CD4-positive, alpha-beta T cell treated with Interleukin-17A for 4 hours (primary cell): Measurements from ENCODE around the gene DAZAP1.
A peak's percentile ranks its signal among the peaks of the same experiment; 100 is the strongest.

Experiments used
- DNase-seq: peaks from one replicate; pipeline ENCODE4 v3.0.0-alpha.2; 2020; ENCODE audit warnings: mixed read lengths

The DAZAP1 gene

GRCh38 chr19:1377176-1377964, 30.0 kb upstream of the DAZAP1 start:
- no peak for DNase-seq

- no peak for DNase-seq
Observed at GRCh38 chr19:1377965-1378785, 29.2 kb upstream of the DAZAP1 start.

- no peak for DNase-seq
Observed at GRCh38 chr19:1379126-1379905, 28.1 kb upstream of the DAZAP1 start.

- no peak for DNase-seq
Observed at GRCh38 chr19:1379961-1380489, 27.4 kb upstream of the DAZAP1 start.

GRCh38 chr19:1382250-1382649, 25.1 kb upstream of the DAZAP1 start:
- no peak for DNase-seq

- DNase-seq = no peak
Observed at GRCh38 chr19:1383017-1383311, 24.4 kb upstream of the DAZAP1 start.

- DNase-seq = peak; percentile 91
Observed at GRCh38 chr19:1383312-1384084, 23.9 kb upstream of the DAZAP1 start, which contains the start of gene NDUFS7. Gene NDUFS7 (plus strand): TSS chr19:1383907. CDS start chr19:1383927, 20 bp downstream.

GRCh38 chr19:1384085-1384462, 23.3 kb upstream of the DAZAP1 start:
- DNase-seq = no peak

GRCh38 chr19:1384478-1385110, 22.8 kb upstream of the DAZAP1 start:
- DNase-seq = no peak

GRCh38 chr19:1385816-1386215, 21.6 kb upstream of the DAZAP1 start:
- DNase-seq = no peak

GRCh38 chr19:1386945-1387683, 20.3 kb upstream of the DAZAP1 start:
- no peak for DNase-seq

- DNase-seq = no peak
Observed at GRCh38 chr19:1387684-1388636, 19.4 kb upstream of the DAZAP1 start.

GRCh38 chr19:1388637-1389026, 18.8 kb upstream of the DAZAP1 start:
- no peak for DNase-seq

- DNase-seq = no peak
Observed at GRCh38 chr19:1389033-1389940, 18.1 kb upstream of the DAZAP1 start.

GRCh38 chr19:1390890-1391423, 16.4 kb upstream of the DAZAP1 start:
- no peak for DNase-seq

- DNase-seq = no peak
Observed at GRCh38 chr19:1392407-1392806, 15.0 kb upstream of the DAZAP1 start.

GRCh38 chr19:1392939-1393530, 14.4 kb upstream of the DAZAP1 start:
- DNase-seq = no peak

GRCh38 chr19:1393841-1394240, 13.5 kb upstream of the DAZAP1 start:
- DNase-seq = no peak
